ENCODE measurements around the gene ASPSCR1. TPM values are rescaled to one million over a fixed set of nuclear protein-coding genes. Genes with fewer than 3 reads are reported as not detected.

The ASPSCR1 gene
- total RNA-seq, 1 donor from 2014 or later, result 45.9 TPM

DNA sequence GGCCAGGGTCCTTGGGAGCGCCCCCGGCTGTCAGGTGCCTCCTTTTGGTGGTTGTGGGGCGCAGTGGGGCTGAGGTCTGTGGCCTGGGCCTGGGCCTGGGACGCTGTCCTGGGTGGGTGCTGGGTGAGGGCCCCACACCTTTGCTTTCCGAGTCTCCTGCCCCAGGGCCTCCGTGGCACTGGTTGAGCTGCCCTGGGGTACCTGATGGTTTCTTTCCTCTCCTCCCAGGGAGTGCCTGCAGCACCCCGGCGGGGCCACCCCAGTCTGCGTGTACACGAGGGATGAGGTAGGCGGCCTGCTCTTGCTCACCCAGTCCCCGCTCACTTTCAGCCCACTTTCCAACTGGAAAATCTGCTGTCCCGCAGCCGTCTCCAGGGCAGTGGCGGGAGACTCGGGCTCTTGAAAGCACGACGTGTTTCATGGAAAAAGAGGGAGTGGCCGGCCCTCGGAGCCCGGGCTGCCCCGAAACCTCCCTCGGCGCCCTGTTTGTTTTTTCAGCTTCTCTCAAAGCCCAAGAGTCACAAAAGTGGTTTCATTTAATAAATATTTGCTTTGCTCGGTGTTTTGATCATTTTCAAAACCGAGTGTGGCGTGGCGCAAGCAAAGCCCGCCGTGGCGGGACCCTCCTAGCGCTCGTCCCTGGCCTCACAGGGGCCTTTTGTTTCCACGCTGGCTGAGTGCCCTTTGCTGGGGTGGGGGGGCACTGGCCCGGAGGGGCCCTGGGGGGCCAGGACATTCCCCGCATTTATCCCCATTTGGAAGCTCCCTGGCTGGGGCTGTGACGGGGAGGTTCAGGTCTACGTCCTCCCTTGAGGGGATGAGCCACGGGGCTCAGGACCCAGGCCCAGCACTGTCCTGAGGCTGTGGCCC lies 17.4 kb downstream of the ASPSCR1 start:
- no peak overlapping the region for H3K27ac Mint-ChIP-seq (ENCODE audit: unreplicated experiment)

DNA sequence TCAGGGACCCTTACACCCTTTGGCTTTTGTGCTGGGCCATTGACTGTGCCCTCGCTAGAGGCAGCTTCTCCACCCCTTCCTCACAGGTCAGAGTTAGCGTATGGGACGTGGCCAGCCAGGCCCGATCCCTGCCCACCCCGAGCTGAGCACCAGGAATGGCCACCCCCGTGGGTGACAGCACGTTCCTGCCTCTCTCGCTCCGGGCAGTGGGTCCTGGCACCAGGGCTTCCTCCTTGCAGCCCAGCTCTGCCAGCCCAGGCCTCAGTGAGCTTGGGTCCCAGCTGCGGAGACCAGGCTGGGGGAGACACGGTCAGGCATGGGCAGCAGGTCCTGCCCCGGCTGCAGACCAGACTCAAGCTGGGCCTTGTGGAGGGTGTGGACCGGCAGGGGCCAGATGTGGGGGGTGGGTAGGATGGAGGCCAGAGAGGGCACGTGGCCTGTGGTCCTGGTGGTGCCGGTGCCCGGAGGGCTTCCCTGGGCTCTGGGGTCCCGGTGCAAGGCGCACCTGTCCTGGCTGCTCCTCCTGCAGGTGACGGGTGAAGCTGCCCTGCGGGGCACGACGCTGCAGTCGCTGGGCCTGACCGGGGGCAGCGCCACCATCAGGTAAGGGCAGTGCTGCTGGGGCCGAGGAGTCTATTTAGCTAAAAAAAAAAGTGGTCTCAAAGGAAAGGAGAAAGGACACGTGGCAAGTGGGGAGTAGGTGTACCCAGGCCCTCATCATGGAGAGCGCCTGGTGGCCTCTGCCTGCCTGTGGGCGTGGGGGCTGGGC lies 18.2 kb downstream of the ASPSCR1 start:
- Mint-ChIP-seq H3K36me3 (ENCODE audit: unreplicated experiment) (peaks cover 10% of the 10 kb centered on the region), H3K27ac (ENCODE audit: unreplicated experiment) (no peak overlapping the region), H3K4me1 (ENCODE audit: unreplicated experiment) (peaks cover 27% of the 10 kb centered on the region), H3K4me3 (ENCODE audit: unreplicated experiment) (no peak overlapping the region), H3K9me3 (ENCODE audit: unreplicated experiment) (no peaks in the 10 kb centered on the region), H3K27me3 (ENCODE audit: unreplicated experiment) (no peaks in the 10 kb centered on the region)
- TF ChIP-seq CTCF (IDR thresholded peaks at IDR 0.05), result no peak
- DNase-seq (ENCODE audit: extremely low spot score, unreplicated experiment), result no peak

More for the DNA sequence above, 17.4 kb downstream of the ASPSCR1 start:
- no peaks in the 10 kb centered on the region for H3K27me3 Mint-ChIP-seq (ENCODE audit: unreplicated experiment)
- peaks cover 10% of the 10 kb centered on the region for H3K36me3 Mint-ChIP-seq (ENCODE audit: unreplicated experiment)
- no peak overlapping the region for H3K4me3 Mint-ChIP-seq (ENCODE audit: unreplicated experiment)
- H3K9me3 Mint-ChIP-seq (ENCODE audit: unreplicated experiment), result no peaks in the 10 kb centered on the region
- peaks cover 28% of the 10 kb centered on the region for H3K4me1 Mint-ChIP-seq (ENCODE audit: unreplicated experiment)
- no peak for DNase-seq (ENCODE audit: extremely low spot score, unreplicated experiment)
- TF ChIP-seq CTCF (IDR thresholded peaks at IDR 0.05), result no peak

- H3K27me3 Mint-ChIP-seq (ENCODE audit: unreplicated experiment), result no peaks in the 10 kb centered on the region
- peaks cover 22% of the 10 kb centered on the region for H3K4me1 Mint-ChIP-seq (ENCODE audit: unreplicated experiment)
- DNase-seq (ENCODE audit: extremely low spot score, unreplicated experiment), result no peak
- no peak overlapping the region for H3K4me3 Mint-ChIP-seq (ENCODE audit: unreplicated experiment)
- no peak overlapping the region for H3K27ac Mint-ChIP-seq (ENCODE audit: unreplicated experiment)
- H3K36me3 Mint-ChIP-seq (ENCODE audit: unreplicated experiment), result peaks cover 10% of the 10 kb centered on the region
- no peak for TF ChIP-seq CTCF (IDR thresholded peaks at IDR 0.05)
- no peaks in the 10 kb centered on the region for H3K9me3 Mint-ChIP-seq (ENCODE audit: unreplicated experiment)
Observed at GRCh38 chr17:81996232-81996756, 18.9 kb downstream of the ASPSCR1 start.

DNA sequence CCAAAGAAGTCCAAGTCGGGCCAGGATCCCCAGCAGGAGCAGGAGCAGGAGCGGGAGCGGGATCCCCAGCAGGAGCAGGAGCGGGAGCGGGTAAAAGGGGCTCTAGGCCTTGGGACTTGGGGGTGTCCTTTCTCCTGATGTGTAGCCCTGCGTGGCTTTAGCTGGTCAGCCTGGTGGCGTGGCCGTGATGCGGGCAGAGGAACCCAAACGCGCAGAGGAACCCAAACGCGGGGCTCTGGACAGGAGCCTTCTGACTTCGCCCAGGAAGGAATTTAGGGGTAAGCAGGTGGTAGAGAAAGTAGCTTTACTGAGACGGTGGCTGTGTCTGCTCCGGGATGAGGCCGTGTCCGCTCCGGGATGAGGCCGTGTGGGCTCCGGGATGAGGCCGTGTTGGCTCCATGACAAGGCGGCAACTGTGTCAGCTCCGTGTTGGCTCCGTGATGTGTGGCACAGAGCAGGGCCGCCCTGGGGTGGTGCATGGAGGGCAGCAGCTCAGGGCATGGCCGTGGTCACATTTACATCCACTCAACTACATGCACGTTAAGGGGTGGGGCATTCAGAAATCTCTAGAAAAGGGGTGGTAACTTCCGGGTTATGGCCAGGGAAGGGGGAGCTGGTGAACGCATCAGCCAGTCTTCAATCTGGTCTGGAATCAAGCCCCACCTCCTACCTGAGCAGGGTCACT lies 19.5 kb downstream of the ASPSCR1 start:
- Mint-ChIP-seq H3K9me3 (ENCODE audit: unreplicated experiment) (no peaks in the 10 kb centered on the region), H3K36me3 (ENCODE audit: unreplicated experiment) (peaks cover 10% of the 10 kb centered on the region), H3K4me3 (ENCODE audit: unreplicated experiment) (no peak overlapping the region), H3K27ac (ENCODE audit: unreplicated experiment) (no peak overlapping the region), H3K27me3 (ENCODE audit: unreplicated experiment) (no peaks in the 10 kb centered on the region), H3K4me1 (ENCODE audit: unreplicated experiment) (peaks cover 16% of the 10 kb centered on the region)
- no peak for TF ChIP-seq CTCF (IDR thresholded peaks at IDR 0.05)
- no peak for DNase-seq (ENCODE audit: extremely low spot score, unreplicated experiment)

Data from osteocyte (in vitro differentiated cells).